Measurements from ENCODE around the gene ABHD8. TPM values are rescaled to one million over a fixed set of nuclear protein-coding genes. Genes with fewer than 3 reads are reported as not detected.
A peak's percentile ranks its signal among the peaks of the same experiment; 100 is the strongest.

The ABHD8 gene
- total RNA-seq, 4 donors from 2014 or later = 9.7 to 15.7 (median 13.6) TPM

DNA sequence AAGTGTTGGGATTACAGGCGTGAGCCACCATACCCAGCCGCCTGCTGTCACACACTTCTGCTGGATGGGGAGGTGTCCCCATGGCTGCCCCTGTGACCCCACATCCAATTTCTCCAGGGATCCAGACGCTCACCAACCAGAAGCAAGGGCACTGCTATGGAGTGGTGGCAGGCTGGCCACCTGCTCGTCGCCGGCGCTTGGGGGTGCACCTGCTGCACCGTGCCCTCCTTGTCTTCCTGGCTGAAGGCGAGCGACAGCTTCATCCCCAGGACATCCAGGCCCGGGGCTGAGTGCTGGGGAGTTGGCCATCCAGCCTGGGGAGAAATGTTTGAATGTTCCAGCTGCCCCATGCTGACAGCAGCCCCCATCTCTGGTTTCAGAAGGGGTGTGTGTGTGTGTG, 17.0 kb downstream of the ABHD8 start:
- no peak overlapping the region for H3K4me3 ChIP-seq
- DNase-seq (ENCODE audit: low spot score in 2 of 2) = no peak
- peaks cover 15% of the 10 kb centered on the region for H3K4me1 ChIP-seq
- H3K27ac ChIP-seq = no peak overlapping the region
- 93% methylated on average over 5 of the region's 11 CpGs for WGBS
- H3K27me3 ChIP-seq = peaks cover 13% of the 10 kb centered on the region
- no peaks in the 10 kb centered on the region for H3K9me3 ChIP-seq
- no peaks in the 10 kb centered on the region for H3K36me3 ChIP-seq
- TF ChIP-seq CTCF (IDR thresholded peaks at IDR 0.05) = no peak
- no peak for TF ChIP-seq POLR2A (IDR thresholded peaks at IDR 0.05)
- no peak for TF ChIP-seq EP300 (IDR thresholded peaks at IDR 0.05)
- TF ChIP-seq POLR2AphosphoS5 (IDR thresholded peaks at IDR 0.05) = no peak

- Histone ChIP-seq H3K9me3 (no peaks in the 10 kb centered on the region), H3K4me1 (peaks cover 18% of the 10 kb centered on the region), H3K27ac (no peak overlapping the region), H3K4me3 (no peak overlapping the region), H3K27me3 (peaks cover 14% of the 10 kb centered on the region), H3K36me3 (no peaks in the 10 kb centered on the region)
- WGBS = 95% methylated on average over 18 of the region's 18 CpGs
- no peak for TF ChIP-seq POLR2AphosphoS5 (IDR thresholded peaks at IDR 0.05)
- TF ChIP-seq EP300 (IDR thresholded peaks at IDR 0.05) = no peak
- TF ChIP-seq CTCF (IDR thresholded peaks at IDR 0.05) = no peak
- TF ChIP-seq POLR2A (IDR thresholded peaks at IDR 0.05) = no peak
- DNase-seq (ENCODE audit: low spot score in 2 of 2) = no peak
These were observed 17.6 kb downstream of the ABHD8 start for GRCh38 chr19:17285415-17286135.

DNA sequence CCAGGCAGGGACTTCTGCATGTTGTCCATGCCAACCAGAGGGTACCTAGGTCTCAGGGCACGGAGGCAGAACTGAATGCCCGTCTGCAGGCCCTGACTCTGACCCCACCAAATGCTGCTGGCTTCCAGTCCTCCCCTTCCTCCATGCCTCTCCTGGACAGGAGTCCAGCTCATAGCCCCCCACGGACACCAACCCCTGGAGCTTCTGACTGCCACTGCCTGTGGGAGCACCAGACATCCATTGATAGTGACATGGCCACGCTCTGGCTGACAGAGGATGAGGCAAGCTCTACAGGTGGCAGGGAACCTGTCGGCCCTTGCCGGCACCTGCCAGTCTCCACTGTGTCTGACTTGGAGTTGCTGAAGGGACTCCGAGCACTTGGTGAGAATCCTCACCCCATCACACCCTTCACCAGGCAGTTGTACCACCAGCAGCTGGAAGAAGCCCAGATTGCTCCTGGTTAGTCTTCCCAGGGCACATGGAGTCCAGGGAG, 19.7 kb downstream of the ABHD8 start:
- DNase-seq (ENCODE audit: low spot score in 2 of 2) = no peak
- Histone ChIP-seq H3K36me3 (peaks cover 4% of the 10 kb centered on the region), H3K27ac (no peak overlapping the region), H3K4me3 (no peak overlapping the region), H3K9me3 (no peaks in the 10 kb centered on the region), H3K4me1 (peaks cover 18% of the 10 kb centered on the region), H3K27me3 (peaks cover 14% of the 10 kb centered on the region)
- TF ChIP-seq POLR2A (IDR thresholded peaks at IDR 0.05) (no peak), POLR2AphosphoS5 (IDR thresholded peaks at IDR 0.05) (no peak), EP300 (IDR thresholded peaks at IDR 0.05) (no peak), CTCF (IDR thresholded peaks at IDR 0.05) (no peak)
- 100% methylated on average over 4 of the region's 7 CpGs for WGBS

- WGBS = 8% methylated on average over 10 of the region's 45 CpGs
- no peak overlapping the region for H3K27ac ChIP-seq
- H3K4me1 ChIP-seq = peaks cover 18% of the 10 kb centered on the region
- peaks cover 14% of the 10 kb centered on the region for H3K36me3 ChIP-seq
- DNase-seq (ENCODE audit: low spot score in 2 of 2) = peak; percentile 80 to 89
- H3K9me3 ChIP-seq = no peaks in the 10 kb centered on the region
- TF ChIP-seq CTCF (IDR thresholded peaks at IDR 0.05) (peak; percentile 70 to 88), EP300 (IDR thresholded peaks at IDR 0.05) (no peak)
- H3K27me3 ChIP-seq = peaks cover 14% of the 10 kb centered on the region
- peak overlapping the region; percentile 44 for H3K4me3 ChIP-seq
These were observed 20.6 kb downstream of the ABHD8 start for GRCh38 chr19:17282488-17283125.

All from suprapubic skin (tissue), 4 donors.